UCSD-AML1 (cell line): ENCODE measurements around the gene CARD10.

Experiments
- DNase-seq: peaks from one replicate; lab custom pipeline; 2025; ENCODE audit not compliant: unreplicated experiment; lab: John Stamatoyannopoulos, UW

The CARD10 gene

DNA sequence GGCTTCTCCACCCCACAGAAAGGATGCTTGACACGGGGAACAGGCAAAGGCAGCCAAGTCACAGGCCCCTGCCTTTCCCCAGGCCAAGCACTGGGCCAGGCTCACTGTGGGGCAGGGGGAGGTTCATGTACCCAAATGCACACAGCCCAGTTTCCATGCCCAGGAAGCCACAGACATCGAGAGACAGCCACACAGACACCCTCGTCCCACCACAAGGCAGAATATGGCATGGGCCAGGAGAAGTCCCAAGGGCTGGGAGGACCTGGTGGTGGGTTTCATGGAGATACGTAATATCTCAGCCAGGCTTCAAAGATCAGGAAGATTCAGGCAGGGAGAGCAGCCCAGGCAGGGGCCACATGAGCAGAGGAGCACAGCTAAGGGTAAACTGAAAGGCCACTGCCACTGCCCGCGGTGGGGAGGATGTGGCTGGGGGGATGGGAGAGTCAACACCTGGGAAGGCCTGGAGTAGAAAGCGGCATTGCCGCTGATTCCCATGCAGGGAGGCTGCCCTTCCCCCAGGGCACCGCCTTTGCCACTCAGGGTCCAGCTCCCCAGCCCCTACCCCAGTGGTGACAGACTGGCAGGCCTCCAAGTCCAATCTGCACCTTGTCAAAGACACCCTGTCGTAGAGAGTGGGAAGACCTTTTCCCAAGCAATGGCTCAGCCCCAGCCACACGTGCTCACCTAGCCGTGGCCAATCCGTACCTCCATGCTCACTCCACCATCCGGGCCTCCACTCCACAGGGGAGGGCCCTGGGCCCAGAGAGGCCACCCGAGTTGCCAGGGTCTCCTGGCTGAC is 30.7 kb downstream of the CARD10 start:
- no peak for DNase-seq

DNA sequence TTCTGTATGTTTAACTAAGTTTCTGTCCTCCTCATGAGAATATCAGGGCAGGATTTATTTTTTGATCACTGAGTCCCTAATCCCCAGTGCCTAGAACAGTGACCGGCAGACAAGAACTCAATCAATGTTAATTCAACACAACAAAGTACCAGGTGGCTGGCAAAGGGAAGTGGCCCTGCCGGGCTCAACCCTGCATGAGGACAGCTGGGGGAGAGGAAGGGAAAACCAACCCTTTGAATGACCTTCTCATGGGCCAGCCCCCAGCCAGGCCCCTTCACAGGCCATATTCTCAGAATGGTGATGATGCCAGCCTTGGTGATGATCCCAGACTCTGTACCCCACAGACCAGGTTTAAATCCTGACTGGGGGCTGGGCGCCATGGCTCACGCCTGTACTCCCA is 31.6 kb downstream of the CARD10 start:
- DNase-seq = no peak

DNA sequence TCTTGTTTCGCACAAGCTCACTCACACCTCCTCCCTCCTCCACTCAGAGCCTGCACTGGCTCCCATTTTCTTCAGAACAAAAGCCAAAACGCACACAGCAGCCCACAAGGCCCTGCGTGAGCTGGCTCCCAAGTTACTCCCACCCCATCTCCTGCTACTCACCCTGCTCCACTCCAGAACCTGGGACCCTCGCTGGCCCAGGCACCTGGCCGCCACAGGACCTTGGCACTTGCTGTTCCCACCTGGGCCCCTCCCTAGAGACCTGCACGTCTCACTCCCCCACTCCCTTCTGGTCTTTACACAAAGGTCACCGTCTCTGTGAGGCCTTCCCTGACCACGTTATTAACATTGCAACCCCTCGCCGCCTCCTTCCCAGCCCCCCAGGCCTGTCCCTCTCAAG is 32.1 kb downstream of the CARD10 start:
- DNase-seq = no peak

DNA sequence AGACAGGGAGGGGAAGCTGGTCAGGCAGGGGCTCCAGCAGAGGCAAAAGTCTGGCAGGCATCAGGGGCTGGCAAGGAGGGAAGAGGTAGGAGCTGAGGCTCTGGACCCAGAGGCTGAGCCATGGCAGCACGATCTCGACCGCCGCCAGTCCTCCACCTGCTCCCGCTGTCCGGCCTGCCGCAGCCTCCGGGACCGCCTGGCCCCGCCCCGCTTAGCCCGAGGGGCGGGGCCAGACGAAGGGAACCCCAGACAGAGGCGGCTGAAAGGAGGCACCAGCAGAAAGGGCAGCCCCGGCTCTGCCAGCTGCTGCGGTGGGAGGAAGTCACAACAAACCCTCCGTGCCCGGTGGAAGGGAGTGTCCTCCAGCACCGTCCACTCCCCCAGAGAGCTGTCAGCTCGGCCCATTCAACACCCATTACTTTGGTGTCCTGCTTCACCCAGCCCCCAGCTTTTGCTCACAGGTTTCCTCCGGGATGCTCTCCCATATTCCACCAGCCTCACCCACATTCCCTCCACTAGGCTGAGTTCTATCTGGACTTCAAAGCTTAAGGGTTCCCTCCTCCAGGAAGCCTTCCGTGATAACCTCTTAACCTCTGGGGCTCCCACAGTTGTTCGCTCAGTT is 32.9 kb downstream of the CARD10 start, which contains the start of gene MFNG:
MFNG (minus strand) TSS at position 161 of the 622 bp plus-strand sequence. CDS start 207 bp downstream, outside the sequence.
- peak; percentile 92 for DNase-seq

DNA sequence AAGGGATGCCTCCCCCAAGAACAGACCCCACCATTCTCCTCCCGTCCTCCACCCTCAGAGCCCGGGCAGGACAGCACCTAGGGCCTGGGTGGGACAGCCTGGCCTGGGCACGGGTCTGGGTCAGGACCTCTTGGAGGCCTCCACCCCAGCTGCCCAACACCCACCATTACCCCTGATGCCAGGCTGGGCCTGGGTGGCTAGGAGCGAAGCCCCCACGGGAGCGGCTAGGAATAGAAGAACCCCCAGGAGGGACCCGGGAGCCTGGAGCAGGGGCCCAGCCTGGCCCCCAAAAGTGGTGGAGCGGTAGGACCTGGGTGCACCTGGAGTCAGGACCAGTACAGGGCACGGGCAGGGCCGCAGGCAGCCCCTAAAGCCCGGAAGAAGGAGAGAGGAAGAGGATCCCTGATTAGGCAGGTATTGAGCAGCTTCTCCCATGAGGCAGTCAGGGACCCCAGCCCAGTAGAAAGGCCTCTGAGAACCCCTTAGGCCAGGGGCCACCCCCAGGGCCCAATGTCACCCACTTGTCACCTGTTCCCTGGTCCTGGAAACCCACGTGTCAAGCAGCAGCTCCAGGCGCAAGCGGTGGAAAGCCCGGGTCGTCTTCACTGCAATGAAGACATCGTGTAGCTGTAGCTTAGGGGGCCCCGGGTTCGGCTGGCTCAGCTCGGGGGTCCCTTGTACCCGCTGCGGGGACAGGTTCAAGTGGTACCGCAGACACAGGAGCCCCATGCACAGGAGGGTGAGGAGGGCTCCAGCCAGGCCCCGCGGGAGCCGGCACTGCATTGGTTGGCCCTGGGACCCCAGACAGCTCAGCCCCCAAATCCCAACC is 33.6 kb downstream of the CARD10 start:
- peak; percentile 50 for DNase-seq

DNA sequence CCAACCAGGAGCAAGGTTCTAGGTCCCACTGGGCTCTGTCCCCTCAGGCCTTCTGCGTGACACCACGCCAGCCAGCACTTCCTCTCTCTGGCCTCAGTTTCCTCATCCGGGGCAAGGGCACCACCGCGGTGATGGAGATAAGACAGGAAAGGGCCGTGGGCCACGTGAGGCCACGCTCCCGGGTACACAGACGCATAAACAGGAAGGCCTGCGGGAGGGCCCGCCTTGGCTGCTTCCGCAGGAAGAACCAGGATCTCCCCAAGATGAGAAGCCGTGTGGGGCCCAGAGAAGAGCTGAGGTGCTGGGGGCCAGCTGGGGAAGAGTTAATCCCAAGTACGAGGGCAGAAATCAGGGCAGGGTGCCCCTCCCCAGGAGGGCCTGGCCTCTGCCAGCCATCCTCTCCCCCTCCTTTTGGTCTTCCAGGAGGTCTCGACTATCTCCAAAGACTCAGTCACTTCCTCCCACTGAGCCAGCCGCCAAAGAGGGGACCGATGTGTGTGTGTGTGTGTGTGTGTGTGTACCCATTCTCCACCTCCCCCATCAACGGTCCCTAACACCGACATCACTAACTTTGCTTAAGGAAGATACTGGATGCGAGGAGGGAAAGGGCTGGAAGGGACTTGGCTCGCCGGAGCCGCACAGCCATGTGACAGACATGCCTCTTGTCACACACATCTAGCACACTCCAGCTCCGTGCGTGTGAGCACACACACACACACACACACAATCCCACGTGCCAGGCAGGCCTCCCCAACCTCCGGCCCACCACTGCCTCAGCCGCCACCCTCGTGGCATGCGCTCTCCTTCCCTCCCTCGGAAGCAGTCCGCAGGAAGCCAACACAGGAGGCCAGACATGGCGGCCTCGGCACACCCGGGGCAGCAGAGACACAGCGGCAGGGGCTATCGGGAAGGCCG is 34.5 kb downstream of the CARD10 start:
- peak; percentile 93 for DNase-seq

DNA sequence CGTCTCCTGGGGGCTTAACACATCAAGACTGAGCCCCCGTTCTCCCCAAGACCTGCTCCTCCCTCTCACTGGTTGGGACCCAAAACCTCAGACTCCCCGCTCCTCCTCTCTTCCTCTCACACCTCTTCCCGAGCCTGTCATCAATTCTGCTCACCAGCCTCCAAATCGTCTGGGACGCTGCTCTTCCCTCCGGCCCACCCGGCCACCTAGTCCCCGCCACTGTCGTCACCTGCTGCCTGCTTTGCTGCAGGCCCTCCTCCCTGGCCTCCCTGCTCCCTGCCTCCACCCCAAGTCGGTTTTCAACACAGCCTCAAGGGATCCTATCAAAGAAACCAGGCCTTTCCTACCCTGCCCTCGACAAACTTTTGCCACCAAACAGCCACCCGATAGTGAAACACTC is 36.2 kb downstream of the CARD10 start:
- DNase-seq = no peak

DNA sequence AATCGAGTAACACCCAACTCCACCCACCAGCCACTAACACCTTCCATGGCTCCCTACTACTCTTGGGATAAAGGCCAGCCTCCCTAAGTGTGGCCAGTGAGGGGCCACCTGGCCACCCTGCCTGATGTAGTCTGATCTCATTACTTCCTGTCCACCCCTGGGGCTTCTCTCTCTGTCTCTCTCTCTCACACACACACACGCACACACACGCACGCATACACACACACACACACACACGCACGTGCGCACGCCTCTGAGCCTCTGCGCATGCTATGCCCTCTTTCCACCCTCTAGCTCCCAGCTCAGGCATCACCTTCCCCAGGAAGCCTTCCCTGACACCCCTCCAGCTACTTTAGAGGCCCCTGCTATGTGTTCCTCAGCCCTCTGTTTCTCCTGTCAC is 37.0 kb downstream of the CARD10 start:
- DNase-seq = no peak

DNA sequence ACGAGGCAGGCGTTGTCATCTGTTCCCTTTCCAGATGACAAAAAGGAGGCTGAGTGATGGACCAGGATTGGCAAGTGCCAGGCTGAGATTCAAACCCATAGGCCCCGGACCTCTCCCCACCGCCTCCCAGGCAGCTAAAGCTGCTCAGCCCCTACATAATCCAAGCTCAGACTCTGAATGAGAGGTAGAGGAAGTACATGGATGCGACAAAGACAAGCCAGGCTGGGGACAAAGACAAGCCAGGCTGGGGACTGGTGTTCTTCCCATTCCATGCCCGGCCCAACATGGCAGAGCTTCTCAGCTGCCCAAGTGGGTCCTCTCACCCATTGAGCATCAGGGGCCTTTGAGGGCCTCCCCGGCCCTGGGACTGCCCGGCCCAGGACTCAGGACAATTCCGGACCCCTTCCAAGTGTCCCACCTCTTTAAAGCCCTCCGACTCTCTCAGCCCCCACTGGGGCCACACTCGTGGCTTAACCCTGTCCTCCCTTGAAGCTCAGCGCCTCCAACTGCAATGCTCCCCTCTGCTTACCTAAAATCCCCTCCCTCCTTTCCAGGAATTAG is 37.8 kb downstream of the CARD10 start:
- DNase-seq = no peak

DNA sequence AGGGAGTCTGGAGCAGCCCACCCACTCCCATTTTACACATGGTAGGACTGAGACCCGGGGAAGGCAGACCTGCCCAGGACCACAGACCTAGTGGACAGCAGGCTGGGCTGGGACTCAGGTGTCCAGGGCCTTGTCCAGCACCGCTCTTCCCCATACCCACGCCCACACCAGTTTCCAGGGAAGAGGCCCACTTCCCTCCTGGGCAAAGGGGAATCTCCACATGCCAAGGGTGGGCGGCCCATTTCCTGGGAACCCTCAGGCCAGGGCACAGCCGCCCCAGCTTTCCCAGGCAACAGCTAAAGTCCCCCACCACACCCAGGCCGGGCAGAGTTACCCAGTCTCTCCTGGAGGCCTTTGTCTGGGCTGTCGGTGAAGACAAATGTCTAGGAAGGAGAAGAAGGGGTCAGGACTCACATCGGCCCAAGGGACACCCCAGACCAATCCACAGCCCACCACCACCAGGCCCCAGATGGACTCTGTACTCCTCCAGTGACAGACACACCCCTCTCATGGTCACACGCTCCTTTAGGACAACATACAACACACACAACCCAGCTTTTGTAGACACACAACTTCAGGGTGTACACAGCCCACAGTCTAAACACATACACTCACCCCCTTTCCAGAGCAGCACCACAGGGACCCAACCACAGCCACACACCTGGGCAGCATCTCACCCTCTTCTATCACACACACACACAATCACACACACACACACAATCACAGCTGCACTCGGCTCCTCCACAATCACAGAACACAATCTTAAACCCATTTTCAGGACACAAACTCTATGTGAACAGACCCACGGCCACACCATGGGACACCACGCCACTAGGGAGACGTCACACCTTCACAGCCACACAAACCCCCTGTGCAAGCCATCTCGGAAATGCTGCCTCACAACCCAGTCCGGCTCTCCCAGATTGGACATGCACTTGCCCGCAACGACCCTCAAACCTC is 38.5 kb downstream of the CARD10 start:
- DNase-seq = no peak

DNA sequence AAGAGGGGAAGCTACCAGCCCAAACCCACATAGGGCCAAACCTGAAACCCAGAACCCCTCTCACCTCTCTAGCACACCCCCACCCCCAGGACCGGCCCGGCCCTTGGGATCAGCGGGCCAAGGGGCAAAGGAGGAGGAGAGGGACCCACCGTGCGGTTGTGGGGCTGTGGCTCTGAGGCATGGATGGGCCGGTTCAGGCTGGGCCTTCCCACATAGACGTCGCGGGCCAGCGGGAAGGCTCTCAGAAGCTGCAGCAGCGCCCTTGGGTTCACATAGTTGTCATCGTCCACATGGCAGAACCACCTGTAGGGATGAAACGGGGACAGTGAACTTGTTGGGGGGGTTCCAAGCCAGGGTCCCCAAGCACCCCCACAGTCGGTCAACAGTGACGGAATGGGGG is 40.0 kb downstream of the CARD10 start:
- DNase-seq = no peak

DNA sequence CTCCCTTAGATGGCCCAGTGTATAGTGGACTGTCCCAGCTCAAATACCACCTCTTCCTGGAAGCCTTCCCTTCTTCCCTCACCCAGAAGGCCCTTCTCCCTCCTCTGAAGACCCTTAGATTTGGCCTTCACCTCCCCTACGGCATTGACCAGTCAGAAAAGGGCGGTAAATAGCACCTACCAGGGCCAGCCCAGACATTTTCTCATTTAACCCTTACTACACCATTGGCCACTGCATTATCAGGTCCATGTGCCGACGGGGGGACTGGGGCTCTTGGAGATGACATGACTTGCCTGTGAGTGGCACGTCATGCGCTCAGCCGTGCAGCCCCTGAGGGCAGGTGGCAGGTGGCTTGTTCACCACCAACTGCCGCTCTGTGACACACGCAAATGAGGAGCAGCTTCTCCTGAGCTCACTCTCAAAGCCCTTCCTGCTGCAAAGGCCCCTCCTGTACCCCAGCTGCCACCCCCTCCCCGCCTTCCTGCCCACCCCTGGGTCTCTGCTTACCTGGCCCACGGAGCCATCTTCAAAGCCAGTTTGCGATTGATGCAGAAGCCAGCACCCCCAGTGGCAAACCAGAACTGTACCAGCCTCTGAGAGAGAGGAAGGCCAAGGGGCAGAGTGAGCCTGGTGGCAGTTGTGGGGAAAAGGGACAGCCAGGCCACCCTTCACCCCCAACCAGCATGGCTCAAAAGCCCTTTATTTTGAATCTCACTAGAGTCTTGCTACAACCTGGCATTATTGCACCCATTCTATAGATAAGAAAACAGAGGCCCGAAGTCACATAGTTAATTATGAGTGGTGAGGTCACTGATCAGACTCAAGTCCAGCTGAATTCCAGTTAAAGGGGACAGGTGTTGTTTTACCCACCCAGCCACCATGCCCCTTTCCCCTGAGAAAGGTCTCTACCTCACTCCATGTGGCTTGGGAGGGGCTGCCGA is 42.6 kb downstream of the CARD10 start:
- DNase-seq = no peak

DNA sequence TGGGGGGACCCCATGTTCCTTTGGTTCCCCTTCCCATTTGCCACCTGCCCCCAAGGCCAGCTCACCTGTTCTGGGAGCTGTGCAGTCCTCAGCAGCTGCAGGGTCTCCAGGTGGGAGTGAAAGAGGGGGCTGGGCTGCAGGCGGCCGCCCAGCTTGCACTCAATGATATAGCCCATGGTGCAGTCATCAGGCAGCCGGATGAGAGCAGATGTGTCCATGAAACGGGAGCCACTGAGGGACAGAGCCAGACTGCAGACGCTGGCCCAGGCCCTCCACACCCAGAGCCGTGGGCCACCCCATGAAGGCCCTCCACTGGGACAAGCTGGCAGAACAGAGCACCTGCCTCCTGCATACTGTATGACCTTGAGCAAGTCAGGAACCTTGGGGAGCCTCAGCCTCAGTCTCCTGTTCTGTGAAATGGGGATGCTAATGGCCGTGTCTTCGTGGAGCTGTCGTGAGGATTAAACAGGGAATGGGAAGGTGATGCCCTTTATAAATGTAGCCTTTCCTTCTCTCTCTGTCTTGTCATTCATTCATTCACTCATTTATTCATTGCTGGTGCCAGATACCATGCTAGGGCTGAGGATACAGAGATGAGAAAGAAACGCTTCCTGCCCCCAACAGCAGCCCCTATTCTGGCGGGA is 44.6 kb downstream of the CARD10 start:
- no peak for DNase-seq

DNA sequence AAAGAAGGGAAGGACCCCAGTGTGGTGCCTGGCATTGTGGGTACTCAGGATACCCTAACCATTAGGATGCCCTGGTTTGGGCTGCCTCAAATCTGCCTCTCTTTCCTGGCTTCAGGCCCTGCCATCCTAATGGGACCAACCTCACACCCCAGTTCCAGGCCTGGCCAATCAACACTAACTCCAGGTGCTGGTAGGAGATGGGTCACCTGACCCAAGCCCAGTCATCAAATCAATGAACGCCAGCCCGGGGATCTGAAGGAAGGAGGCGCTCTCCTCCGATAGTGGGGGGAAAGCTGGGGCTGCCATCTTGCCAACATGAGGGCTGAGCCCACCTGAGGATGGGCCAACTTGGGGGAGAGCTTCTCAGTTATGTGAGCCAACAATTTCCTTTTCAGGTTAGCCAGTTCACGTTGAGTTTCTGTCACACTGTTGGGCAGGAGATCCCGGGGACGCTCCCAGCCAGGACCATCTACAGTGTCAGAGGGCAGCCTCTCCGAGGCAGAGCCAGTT is 45.7 kb downstream of the CARD10 start:
- no peak for DNase-seq

DNA sequence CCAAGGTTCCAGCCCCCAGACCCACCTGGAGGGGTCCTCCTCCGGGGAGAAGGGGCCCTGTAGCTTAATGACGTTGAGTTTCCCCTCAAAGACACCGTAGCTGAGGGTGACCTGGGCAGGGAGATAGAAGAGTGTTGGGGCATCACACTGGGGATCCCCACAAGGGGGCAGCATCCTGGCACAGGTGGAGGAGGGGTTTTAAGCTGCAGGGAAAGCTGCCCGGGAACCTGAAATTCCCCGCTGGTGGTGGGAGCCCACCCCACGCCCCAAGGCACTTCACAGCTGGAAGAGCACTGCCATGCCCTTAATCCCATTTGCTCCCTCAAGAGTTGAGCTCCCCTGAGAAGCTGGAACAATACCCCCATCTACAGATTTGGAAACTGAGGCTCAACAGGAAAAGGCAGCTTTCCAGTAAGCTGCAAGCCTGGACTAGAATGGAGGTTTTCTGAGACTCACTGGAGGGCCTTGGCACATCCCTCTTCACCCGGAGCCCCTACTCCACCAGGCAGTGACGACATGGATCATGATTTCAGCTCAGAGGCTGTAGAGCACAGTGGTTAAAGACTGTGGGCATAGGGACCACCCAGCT is 46.7 kb downstream of the CARD10 start:
- peak; percentile 25 for DNase-seq

DNA sequence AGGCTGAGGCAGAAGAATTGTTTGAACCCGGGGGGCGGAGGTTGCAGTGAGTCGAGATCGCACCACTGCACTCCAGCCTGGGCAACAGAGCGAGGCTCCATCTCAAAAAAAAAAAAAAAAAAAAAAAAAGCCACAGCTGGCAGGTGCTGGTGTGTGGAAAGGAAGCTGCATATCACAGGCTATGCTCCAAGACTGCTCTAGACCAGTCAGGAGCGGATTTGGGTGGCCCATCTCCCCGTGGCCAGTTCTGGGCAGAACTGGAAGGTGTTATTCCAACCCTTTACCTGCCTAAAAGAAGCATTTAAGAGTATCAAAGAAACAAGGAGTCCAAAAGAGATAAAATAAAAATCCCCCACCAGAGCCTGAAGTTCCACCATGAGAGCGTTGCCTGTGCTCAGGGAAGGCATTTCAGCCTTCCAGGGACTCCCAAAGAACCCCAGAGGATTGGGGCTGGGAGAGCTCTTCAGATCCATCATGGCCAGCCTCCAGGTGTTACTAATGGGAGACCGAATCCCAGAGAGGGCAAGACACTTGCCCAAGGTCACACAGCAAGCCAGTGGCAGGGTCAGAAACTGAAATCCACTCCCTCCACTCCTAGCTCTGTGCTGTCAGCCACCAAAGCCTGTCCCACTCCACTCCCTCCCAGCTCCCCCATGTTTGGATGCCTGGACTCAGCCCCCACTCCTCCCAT is 47.3 kb downstream of the CARD10 start:
- DNase-seq = no peak

DNA sequence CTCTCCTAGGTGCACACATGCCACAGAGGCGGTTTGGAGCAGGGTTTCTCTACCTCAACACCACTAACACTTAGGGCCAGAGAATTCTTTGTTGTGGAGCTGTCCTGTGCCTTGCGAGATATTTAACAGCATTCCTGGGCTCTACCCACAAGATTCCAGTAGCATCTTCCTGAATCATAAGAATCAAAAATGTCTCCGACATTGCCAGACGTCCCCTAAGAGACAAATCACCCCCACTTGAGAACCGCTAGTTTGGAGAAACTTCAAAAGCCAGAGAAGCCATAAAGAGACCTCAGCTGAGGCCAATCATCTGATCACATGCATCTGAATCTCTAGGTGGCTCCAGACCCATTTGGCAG is 49.1 kb downstream of the CARD10 start:
- no peak for DNase-seq
